ENCODE measurements around the gene ESCO1. TPM values are rescaled to one million over a fixed set of nuclear protein-coding genes. Genes with fewer than 3 reads are reported as not detected.

ESCO1 gene
- total and polyA plus RNA-seq, 11 donors = 7.0 to 11.1 (median 9.1) TPM

DNA sequence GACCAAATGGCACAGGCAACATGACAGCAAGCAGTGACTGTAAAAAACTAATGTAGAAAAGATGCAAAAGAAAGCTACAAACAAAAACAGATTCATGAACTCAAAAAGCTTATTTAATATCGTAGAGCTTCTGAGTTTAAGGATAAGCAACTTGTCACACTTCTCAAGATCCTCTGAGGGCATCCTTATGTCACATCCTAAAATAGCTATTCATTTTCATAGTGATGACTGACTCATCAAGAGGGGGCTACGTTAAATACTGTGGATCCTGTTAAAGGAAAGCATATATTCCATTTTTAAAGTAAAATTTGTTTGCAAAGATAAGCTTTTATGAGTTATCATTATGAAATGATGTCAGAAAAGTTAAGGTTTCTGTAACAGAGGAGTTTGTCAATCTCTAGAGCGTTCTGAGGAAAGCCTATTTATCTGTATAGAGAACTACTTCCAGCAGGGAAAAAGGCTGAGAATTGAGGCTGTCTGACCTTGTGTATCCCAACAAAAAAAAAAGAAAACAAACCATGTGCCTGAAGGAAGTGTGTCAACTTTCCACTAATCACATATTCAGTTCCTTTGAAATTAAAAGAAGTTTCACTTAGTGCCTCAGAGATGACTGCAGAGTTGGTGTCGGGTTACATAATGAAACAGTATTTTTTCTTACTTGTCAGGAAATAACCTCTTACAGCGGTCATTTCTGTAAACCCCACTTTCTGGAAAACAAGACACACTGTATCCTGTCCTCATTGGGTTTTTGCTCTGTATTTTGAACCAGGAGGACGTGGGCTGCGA, 115.5 kb downstream of the ESCO1 start:
- Histone ChIP-seq H3K27me3 (no peaks in the 10 kb centered on the region), H3K4me3 (no peak overlapping the region), H3K4me1 (no peaks in the 10 kb centered on the region), H3K9me3 (no peaks in the 10 kb centered on the region), H3K27ac (no peak overlapping the region), H3K36me3 (no peaks in the 10 kb centered on the region)
- no peak for ATAC-seq
- no peak for TF ChIP-seq POLR2A (IDR thresholded peaks at IDR 0.05)
- 47 to 52% (median 51%) methylated on average over 7 of the region's 7 CpGs for WGBS, 4 donors
- intact Hi-C loops (cut with DNase I) = loop anchor here in 7 of 10 donors (5.0 to 10.0 kb wide), 5 partner anchors 120 to 472 kb away; partner anchors contain the start of gene ESCO1 (in 1 of the 7)
- DNase-seq = no peak

- Histone ChIP-seq H3K4me1 (no peaks in the 10 kb centered on the region), H3K27me3 (no peaks in the 10 kb centered on the region), H3K4me3 (no peak overlapping the region), H3K27ac (no peak overlapping the region), H3K36me3 (no peaks in the 10 kb centered on the region), H3K9me3 (no peaks in the 10 kb centered on the region)
- WGBS, 4 donors = 72 to 74% (median 73%) methylated on average over 5 of the region's 5 CpGs
- DNase-seq = no peak
- TF ChIP-seq POLR2A (IDR thresholded peaks at IDR 0.05) = no peak
- TF ChIP-seq, protein P1, sequence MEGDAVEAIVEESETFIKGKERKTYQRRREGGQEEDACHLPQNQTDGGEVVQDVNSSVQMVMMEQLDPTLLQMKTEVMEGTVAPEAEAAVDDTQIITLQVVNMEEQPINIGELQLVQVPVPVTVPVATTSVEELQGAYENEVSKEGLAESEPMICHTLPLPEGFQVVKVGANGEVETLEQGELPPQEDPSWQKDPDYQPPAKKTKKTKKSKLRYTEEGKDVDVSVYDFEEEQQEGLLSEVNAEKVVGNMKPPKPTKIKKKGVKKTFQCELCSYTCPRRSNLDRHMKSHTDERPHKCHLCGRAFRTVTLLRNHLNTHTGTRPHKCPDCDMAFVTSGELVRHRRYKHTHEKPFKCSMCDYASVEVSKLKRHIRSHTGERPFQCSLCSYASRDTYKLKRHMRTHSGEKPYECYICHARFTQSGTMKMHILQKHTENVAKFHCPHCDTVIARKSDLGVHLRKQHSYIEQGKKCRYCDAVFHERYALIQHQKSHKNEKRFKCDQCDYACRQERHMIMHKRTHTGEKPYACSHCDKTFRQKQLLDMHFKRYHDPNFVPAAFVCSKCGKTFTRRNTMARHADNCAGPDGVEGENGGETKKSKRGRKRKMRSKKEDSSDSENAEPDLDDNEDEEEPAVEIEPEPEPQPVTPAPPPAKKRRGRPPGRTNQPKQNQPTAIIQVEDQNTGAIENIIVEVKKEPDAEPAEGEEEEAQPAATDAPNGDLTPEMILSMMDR (IDR thresholded peaks at IDR 0.05) = no peak
- intact Hi-C loops (cut with DNase I) = loop anchor here in 3 of 10 donors (10.0 kb wide), 3 partner anchors 122 to 472 kb away; partner anchors contain the start of gene ESCO1 (in 1 of the 3)
- ATAC-seq = no peak
These were observed 117.5 kb downstream of the ESCO1 start for GRCh38 chr18:21483051-21483450.

DNA sequence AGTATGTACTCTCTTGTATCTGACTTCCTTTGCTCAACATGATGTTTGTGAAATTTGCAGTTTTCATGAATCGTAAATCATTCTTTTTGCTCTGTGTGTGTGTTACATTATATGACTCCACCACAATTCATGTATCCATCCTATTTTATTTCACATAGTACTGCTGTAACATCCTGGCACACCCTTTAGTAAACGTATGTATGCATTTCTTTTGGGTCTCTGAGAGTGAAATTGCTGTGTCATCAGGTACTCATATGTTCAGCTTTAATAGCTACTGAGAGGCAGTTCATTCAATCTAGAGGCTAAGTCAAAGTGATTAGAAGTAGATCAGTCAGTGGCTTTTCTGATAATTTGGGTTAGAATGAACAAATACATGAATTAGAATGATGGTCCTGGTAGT, 118.8 kb downstream of the ESCO1 start:
- Histone ChIP-seq H3K27me3 (no peaks in the 10 kb centered on the region), H3K27ac (no peak overlapping the region), H3K36me3 (no peaks in the 10 kb centered on the region), H3K4me1 (no peaks in the 10 kb centered on the region), H3K9me3 (no peaks in the 10 kb centered on the region), H3K4me3 (no peak overlapping the region)
- DNase-seq (no peak), ATAC-seq (no peak)
- intact Hi-C loops (cut with DNase I) = loop anchor here in 3 of 10 donors (10.0 kb wide), 3 partner anchors 123 to 473 kb away; partner anchors contain the start of gene ESCO1 (in 1 of the 3)
- TF ChIP-seq, protein P1 (IDR thresholded peaks at IDR 0.05) = no peak
- TF ChIP-seq POLR2A (IDR thresholded peaks at IDR 0.05) = no peak
- 78 to 85% (median 80%) methylated on average over 2 of the region's 2 CpGs for WGBS, 4 donors

DNA sequence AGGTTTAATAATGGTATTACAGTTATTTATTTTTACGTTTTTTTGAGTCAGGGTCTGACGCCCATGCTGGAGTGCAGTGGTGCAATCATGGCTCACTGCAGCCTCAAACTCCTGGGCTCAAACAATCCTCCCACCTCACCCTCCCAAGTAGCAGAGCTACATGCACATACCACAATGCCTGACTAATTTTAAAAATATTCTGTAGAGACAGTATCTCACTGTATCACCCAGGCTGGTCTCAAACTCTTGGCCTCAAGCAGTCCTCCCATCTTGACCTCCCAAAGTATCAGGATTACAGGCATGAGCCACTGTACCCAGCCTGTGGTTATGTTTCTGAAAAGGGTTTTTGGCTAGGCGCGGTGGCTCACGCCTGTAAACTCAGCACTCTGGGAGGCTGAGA, 120.8 kb downstream of the ESCO1 start:
- Histone ChIP-seq H3K4me3 (no peak overlapping the region), H3K4me1 (no peaks in the 10 kb centered on the region), H3K36me3 (no peaks in the 10 kb centered on the region), H3K27ac (no peak overlapping the region), H3K27me3 (no peaks in the 10 kb centered on the region), H3K9me3 (no peaks in the 10 kb centered on the region)
- ATAC-seq (no peak), DNase-seq (no peak)
- intact Hi-C loops (cut with DNase I) = loop anchor here in 3 of 10 donors (10.0 kb wide), 3 partner anchors 125 to 475 kb away; partner anchors contain the start of gene ESCO1 (in 1 of the 3)
- 89 to 95% (median 92%) methylated on average over 5 of the region's 5 CpGs for WGBS, 4 donors
- TF ChIP-seq POLR2A (IDR thresholded peaks at IDR 0.05) = no peak
- TF ChIP-seq, protein P1 (IDR thresholded peaks at IDR 0.05) = no peak

Other genes starting within 250 kb of the ESCO1 start
- gene SNRPD1, start 11.6 kb upstream of the ESCO1 start, total RNA-seq = 10 to 100 TPM in 7 of 9 donors, 1 to 10 TPM in 2; 2.5 to 31.0 (median 20.9) TPM
- 10 to 100 TPM; 10.1 to 17.3 TPM for gene SNRPD1, start 11.6 kb upstream of the ESCO1 start, polyA plus RNA-seq
- gene ABHD3, start 104.1 kb upstream of the ESCO1 start, total RNA-seq = 10 to 100 TPM in 1 of 9 donors, 1 to 10 TPM in 8; 2.1 to 15.6 (median 3.8) TPM
- gene ABHD3, start 104.1 kb upstream of the ESCO1 start, polyA plus RNA-seq = 1 to 10 TPM; 8.0 to 8.7 TPM
- 10 to 100 TPM; 15.3 to 33.4 (median 24.0) TPM for gene MIB1, start 140.1 kb upstream of the ESCO1 start, total RNA-seq
- gene MIB1, start 140.1 kb upstream of the ESCO1 start, polyA plus RNA-seq = 1 to 10 TPM; 2.5 to 7.2 TPM